Fibroblast of the aortic adventitia (primary cell): ENCODE data around the gene ITGB6. TPM values are rescaled to one million over a fixed set of nuclear protein-coding genes. Genes with fewer than 3 reads are reported as not detected.
"Not testable (repeated sequence)": the region's sequence is repeated elsewhere in the genome, so short reads cannot be mapped to it uniquely, and the experiment has no call there.

Experiments used
- DNase-seq: peaks from one replicate; pipeline ENCODE4 v3.0.0-alpha.2; 2010; ENCODE audit warnings: low read depth
- H3K4me3 ChIP-seq: 2 replicates; pipeline ENCODE4 v1.5.1; 2011; ENCODE audit warnings: low read depth, mild to moderate bottlenecking, control low read depth, low read length, moderate library complexity
- total RNA-seq: library from RNA; depleted of rRNA; stranded (reverse); fragments of >200 nt; gene quantifications from 2 replicates; pipeline ENCODE4 v1.2.3, GENCODE V29; 2012; ENCODE audit warnings: low replicate concordance
- TF ChIP-seq, protein P1 (sequence below): IDR thresholded peaks from 2 replicates; pipeline ENCODE4 v1.5.1; 2011; ENCODE audit warnings: mild to moderate bottlenecking, low read length, control low read depth, inconsistent platforms; ENCODE audit not compliant: insufficient read depth

ITGB6 gene
- total RNA-seq, 1 donor: under 0.01 TPM

DNA sequence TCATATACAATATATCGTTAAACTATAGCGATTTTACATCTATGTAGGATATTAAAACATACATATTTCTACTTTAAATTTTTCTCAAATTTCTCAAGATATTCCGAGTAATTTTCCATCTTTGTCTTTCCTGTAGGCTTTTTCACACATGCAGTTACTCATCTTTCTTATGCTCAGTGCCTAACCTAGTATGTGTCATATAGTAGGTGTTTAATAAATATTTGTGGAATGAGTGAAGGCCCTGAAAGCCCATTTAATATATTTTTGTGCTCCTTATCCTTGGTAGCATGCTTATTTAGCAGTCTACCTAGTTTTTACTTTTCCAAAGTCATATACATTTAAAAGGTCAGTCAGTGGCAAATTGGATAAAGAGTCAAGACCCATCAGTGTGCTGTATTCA, 67.3 kb downstream of the ITGB6 start:
- TF ChIP-seq, protein P1, sequence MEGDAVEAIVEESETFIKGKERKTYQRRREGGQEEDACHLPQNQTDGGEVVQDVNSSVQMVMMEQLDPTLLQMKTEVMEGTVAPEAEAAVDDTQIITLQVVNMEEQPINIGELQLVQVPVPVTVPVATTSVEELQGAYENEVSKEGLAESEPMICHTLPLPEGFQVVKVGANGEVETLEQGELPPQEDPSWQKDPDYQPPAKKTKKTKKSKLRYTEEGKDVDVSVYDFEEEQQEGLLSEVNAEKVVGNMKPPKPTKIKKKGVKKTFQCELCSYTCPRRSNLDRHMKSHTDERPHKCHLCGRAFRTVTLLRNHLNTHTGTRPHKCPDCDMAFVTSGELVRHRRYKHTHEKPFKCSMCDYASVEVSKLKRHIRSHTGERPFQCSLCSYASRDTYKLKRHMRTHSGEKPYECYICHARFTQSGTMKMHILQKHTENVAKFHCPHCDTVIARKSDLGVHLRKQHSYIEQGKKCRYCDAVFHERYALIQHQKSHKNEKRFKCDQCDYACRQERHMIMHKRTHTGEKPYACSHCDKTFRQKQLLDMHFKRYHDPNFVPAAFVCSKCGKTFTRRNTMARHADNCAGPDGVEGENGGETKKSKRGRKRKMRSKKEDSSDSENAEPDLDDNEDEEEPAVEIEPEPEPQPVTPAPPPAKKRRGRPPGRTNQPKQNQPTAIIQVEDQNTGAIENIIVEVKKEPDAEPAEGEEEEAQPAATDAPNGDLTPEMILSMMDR: no peak
- no peak for DNase-seq

DNA sequence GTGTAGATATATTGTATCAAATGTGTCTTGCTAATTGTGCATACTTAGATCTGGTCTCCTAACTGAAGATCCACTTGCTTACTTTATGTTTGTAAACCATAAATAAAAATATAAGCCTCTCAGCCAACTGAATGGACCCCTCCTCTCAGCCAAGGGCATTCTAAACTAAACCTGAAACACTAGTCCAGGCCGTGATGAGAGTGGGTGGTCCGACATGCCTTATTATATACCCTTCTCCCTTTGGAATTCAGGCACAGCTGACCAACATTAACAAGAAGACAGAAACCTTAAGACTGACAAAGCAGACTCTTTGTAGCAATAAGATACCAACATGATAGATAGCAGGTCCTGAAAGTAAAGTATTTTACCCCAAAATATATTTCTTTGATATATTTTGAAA, 73.3 kb downstream of the ITGB6 start:
- H3K4me3 ChIP-seq: no peak overlapping the region
- TF ChIP-seq, protein P1: no peak
- no peak for DNase-seq

More for the DNA sequence above, 67.3 kb downstream of the ITGB6 start:
- H3K4me3 ChIP-seq: no peak overlapping the region

DNA sequence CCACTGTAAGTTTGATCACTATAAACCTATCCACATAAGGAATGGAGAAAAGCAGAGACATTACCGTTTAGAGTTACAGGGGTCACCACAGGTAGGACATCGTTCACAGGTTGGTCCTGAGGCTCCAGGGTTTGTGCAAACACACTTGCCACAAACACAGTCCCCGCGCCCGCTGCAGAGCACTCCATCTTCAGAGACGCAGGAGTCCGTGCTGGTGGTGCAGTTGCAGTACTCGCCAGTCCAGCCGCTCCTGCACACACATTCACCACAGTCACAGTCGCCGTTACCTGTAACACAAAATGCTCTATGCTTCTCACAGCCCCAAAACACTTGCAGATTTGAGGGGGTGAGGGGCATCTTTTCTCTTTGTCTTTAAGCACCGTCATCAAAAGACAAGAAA, 73.8 kb downstream of the ITGB6 start:
- DNase-seq: no peak
- H3K4me3 ChIP-seq: no peak overlapping the region
- TF ChIP-seq, protein P1: no peak

DNA sequence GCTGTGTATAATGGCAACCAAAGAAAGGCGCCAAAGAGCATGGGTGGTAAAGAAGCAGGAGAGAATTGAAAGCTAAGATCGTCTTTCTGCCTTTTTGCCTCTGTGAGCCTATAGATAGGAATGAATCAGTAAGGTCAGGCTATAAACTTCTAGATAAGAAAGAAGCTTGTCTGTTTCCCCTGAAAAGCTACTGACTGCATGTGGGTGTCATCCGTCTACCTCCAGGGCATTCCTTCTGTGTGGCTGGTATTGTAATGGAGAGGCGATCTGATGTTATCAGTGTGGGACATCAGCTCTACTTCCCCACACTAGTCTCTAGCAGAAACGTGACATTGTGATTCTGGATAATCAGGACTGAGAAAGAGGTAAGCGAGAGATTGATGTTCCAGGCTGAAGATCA, 74.2 kb downstream of the ITGB6 start:
- H3K4me3 ChIP-seq: no peak overlapping the region
- no peak for DNase-seq
- TF ChIP-seq, protein P1: no peak

DNA sequence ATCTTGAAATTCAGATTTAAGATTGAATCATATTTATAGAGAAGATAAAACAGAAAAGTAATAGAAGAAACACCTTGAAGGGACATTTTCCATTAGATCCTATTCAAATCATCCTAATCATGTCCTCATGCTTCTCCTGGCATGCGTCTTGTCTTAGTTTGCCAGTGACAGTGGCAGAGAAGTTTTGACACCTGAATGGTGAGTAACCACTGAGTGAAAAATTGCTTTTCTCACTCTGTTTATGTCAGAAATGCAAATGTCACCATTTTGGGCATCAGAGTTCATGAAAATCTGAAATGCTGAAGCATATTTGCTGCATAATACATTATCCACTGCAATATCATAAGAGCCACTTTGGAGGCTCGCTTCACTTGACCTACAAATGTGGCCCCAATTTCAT, 74.7 kb downstream of the ITGB6 start:
- H3K4me3 ChIP-seq: no peak overlapping the region
- no peak for DNase-seq
- TF ChIP-seq, protein P1: no peak

DNA sequence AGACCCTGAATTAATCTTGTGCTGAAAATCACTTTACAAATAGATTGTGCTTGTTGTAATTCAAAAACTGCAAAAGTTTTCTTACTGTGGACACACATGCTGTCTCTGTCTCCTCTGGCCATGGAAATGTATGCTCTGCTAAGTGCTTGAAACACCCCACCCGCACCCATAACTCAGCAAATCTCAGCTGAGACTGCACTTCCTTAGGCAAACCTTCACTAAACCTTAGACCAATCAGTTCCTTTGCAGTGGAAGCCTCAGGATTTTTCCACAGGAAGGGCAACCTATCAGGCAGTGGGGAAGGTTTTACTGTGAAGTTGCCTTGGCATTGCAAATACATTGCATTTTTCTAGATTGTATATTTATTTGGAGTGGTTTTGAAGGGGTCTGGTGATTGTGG, 75.5 kb downstream of the ITGB6 start:
- DNase-seq: no peak
- TF ChIP-seq, protein P1: no peak
- no peak overlapping the region for H3K4me3 ChIP-seq

DNA sequence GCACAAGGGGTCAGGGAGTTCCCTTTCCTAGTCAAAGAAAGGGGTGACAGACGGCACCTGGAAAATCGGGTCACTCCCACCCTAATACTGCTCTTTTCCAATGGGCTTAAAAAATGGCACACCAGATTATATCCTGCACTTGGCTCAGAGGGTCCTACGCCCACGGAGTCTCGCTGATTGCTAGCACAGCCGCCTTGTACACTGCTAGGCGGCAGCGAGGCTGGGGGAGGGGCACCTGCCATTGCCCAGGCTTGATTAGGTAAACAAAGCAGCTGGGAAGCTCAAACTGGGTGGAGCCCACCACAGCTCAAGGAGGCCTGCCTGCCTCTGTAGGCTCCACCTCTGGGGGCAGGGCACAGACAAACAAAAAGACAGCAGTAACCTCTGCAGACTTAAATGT, 85.4 kb downstream of the ITGB6 start:
- H3K4me3 ChIP-seq, DNase-seq: not testable (repeated sequence)
